Kidney (tissue), 14 donors: ENCODE results near the gene GNAO1. TPM values are rescaled to one million over a fixed set of nuclear protein-coding genes. Genes with fewer than 3 reads are reported as not detected.
A peak's percentile ranks its signal among the peaks of the same experiment; 100 is the strongest.

Experiments used
- DNase-seq, 5 donors: peaks; one replicate each; pipeline ENCODE4 v3.0.0-alpha.2; 2013 to 2020
- FAIRE-seq: peaks from 2 replicates; lab custom pipeline; 2012; peaks lifted over from hg19 to GRCh38; lab: Jason Lieb, UNC
- H3K27ac ChIP-seq, 2 donors: one replicate each; pipeline ENCODE4 v1.7.0; 2013; ENCODE audit warnings: low read depth in 2 of 2, low read length in 2 of 2, inconsistent platforms in 1 of 2
- H3K27me3 ChIP-seq: one replicate; pipeline ENCODE4 v1.7.1; 2013; ENCODE audit warnings: low read length, inconsistent platforms; ENCODE audit not compliant: control insufficient read depth, insufficient read depth
- H3K36me3 ChIP-seq, 3 donors: one replicate each; pipeline versions ENCODE4 v1.7.0 to v1.7.1; 2013; ENCODE audit warnings: low read length in 3 of 3, control low read depth in 1 of 3, inconsistent platforms in 1 of 3; ENCODE audit not compliant: insufficient read depth in 3 of 3, control insufficient read depth in 2 of 3
- H3K4me1 ChIP-seq, 3 donors: one replicate each; pipeline versions ENCODE4 v1.7.0 to v1.7.1; 2013; ENCODE audit warnings: low read length in 3 of 3, inconsistent platforms in 1 of 3, low read depth in 1 of 3; ENCODE audit not compliant: control insufficient read depth in 2 of 3, insufficient read depth in 2 of 3
- H3K4me3 ChIP-seq, 3 donors: one replicate each; pipeline versions ENCODE4 v1.7.0 to v1.8.1; 2013; ENCODE audit warnings: low read length in 3 of 3, control low read depth in 1 of 3, inconsistent platforms in 1 of 3
- H3K9ac ChIP-seq, 3 donors: one replicate each; pipeline versions ENCODE4 v1.7.0 to v1.7.1; 2013; ENCODE audit warnings: low read length in 3 of 3, control low read depth in 1 of 3, inconsistent platforms in 1 of 3
- H3K9me3 ChIP-seq, 3 donors: one replicate each; pipeline versions ENCODE4 v1.7.0 to v1.7.1; 2013; ENCODE audit warnings: low read length in 3 of 3, control low read depth in 1 of 3, inconsistent platforms in 1 of 3; ENCODE audit not compliant: control insufficient read depth in 2 of 3, insufficient read depth in 1 of 3
- CTCF ChIP-seq: IDR thresholded peaks from 3 replicates; pipeline ENCODE4 v1.5.1; 2012; ENCODE audit warnings: mild to moderate bottlenecking, moderate library complexity, borderline replicate concordance; ENCODE audit not compliant: insufficient read depth; ENCODE audit errors: extremely low read depth
- intact Hi-C: fragments of 100-400 bp; cut with DNase I; formaldehyde crosslinking; loops from one replicate; pipeline ENCODE4 v1.11.1; 2022
- polyA plus RNA-seq: library from polyadenylated mRNA; stranded (reverse); fragments of 350-450 nt; fragmentation: Illumina TruSeq; extraction: RNeasy Lipid Tissue Mini Kit (QIAGEN cat#74804); gene quantifications from one replicate; pipeline ENCODE4 v1.2.3, GENCODE V29; 2014; ENCODE audit warnings: low read depth, low replicate concordance; ENCODE audit not compliant: insufficient read depth
- total RNA-seq: library from RNA; stranded (reverse); fragmentation: NEBNext Ultra II Directional; extraction: Animal tissue kit (Norgen Biotek cat#: 25700); gene quantifications from one replicate; pipeline ENCODE4 v1.2.1, GENCODE V29; 2021
- donor health status: control.
- donor health status: control.
- donor health status: control.
- donor health status: control.
- donor health status: control.
- donor health status: DM: yes; HTN: yes; CAD: no.
- donor health status: Normal renal cell carcinoma (clear cell type).

The GNAO1 gene
- total and polyA plus RNA-seq, 2 donors from 2014 or later, result 1.5 to 4.3 TPM

GRCh38 chr16:56370185-56370874 lies 179.0 kb downstream of the GNAO1 start:
- no peak for TF ChIP-seq CTCF
- Histone ChIP-seq H3K9ac (peak overlapping the region in 1 of 3 donors; percentile 38), H3K4me1 (peaks cover 12 to 67% (median 45%) of the 10 kb centered on the region in 3 donors), H3K9me3 (no peaks in the 10 kb centered on the region), H3K4me3 (no peak overlapping the region), H3K27ac (peak overlapping the region; percentile 80 to 87), H3K27me3 (no peaks in the 10 kb centered on the region), H3K36me3 (peaks cover 2 to 11% (median 4%) of the 10 kb centered on the region in 3 donors)
- DNase-seq (no peak), FAIRE-seq (no peak)
- intact Hi-C loops, result no loop called here

DNA sequence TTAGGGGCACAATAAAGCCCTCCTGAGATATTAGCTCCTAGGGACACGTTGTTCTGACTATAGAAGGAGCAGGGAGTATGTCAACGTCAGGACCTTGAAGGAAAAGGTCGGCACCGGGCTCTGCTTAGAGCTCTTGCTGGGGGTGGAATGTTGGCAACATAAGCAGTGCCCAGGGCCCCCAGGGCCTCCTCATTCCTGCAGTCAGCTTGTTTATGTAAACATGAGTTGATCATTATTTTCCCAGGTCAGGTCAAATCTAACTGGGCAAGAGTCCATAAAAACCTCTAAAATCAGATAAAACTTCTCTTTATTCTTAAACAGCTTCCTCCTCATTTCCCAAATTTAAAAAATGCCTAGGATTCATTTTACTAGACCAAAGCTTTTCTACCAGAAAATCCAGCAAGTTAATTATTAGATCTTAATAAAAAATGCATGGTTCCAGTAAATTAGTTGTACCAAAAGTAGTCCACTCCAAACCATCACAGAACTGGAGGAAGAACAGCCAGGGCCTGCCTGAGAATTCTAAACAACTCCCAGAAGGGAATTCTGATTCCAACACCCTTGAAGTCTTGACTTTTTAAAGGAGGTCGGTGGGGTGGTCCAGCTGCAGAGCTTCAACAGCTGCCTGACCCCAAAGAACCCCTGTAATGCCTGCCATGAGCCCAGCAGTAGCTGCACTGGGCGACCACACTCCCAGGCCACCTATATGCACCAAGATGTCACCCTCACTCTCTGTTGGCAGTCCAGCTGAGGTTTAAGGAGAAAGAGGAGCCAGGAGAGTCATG lies 179.8 kb downstream of the GNAO1 start:
- Histone ChIP-seq H3K9ac (peak overlapping the region in 1 of 3 donors; percentile 38), H3K9me3 (no peaks in the 10 kb centered on the region), H3K4me1 (peaks cover 12 to 64% (median 44%) of the 10 kb centered on the region in 3 donors), H3K27me3 (no peaks in the 10 kb centered on the region), H3K36me3 (peaks cover 2 to 11% (median 4%) of the 10 kb centered on the region in 3 donors), H3K4me3 (no peak overlapping the region), H3K27ac (peak overlapping the region; percentile 80 to 87)
- FAIRE-seq (peak; percentile 42), DNase-seq (peak in 4 of 5 donors; percentile 57 to 78 (median 72))
- intact Hi-C loops, result no loop called here
- TF ChIP-seq CTCF, result no peak

- Histone ChIP-seq H3K4me3 (peak overlapping the region in 1 of 3 donors; percentile 12), H3K27ac (peak overlapping the region; percentile 80 to 82), H3K36me3 (peaks cover 2 to 11% (median 4%) of the 10 kb centered on the region in 3 donors), H3K9me3 (no peaks in the 10 kb centered on the region), H3K4me1 (peaks cover 12 to 64% (median 44%) of the 10 kb centered on the region in 3 donors), H3K27me3 (no peaks in the 10 kb centered on the region), H3K9ac (peak overlapping the region in 1 of 3 donors; percentile 3)
- intact Hi-C loops, result no loop called here
- no peak for TF ChIP-seq CTCF
- FAIRE-seq (no peak), DNase-seq (no peak)
Measured at GRCh38 chr16:56371660-56371937, 180.3 kb downstream of the GNAO1 start.
